K562 (cell line): Measurements from ENCODE around the gene SELENOM. TPM values are rescaled to one million over a fixed set of nuclear protein-coding genes. Genes with fewer than 3 reads are reported as not detected.

Source experiments
- ATAC-seq: fragments of 200-7000 bp; cut with Tn5 transposase; 3 replicates; pipeline ENCODE4 v1.9.1; 2020; ENCODE audit warnings: moderate library complexity
- BruUV-seq: library from RNA; stranded (reverse); fragments of 400-500 nt; replicated peaks from 2 replicates; lab custom pipeline; 2021; lab: Mats Ljungman, UMichigan
- CTCF ChIA-PET: fragments of 300-600 bp; formaldehyde crosslinking; extraction: SDS; loops from one replicate; lab custom pipeline; 2021; ENCODE audit warnings: low intra/inter-chr PET ratio; lab: Yijun Ruan, JAX
- POLR2A ChIA-PET: fragments of 300-600, 350-650 bp; sonication (Branson Sonifier 250); formaldehyde crosslinking; extraction: SDS; loops from one replicate; lab custom pipeline; 2021; ENCODE audit warnings: antibody characterized with exemption, inconsistent platforms; lab: Yijun Ruan, JAX
- DNase-seq, 4 experiments: peaks; one replicate each; pipeline versions ENCODE4 v3.0.0 to v3.0.0-alpha.2; 2011 to 2018; ENCODE audit warnings: low spot score in 3 of 4, mixed read lengths in 3 of 4; ENCODE audit errors: extremely low read depth in 1 of 4
- FAIRE-seq: peaks from 2 replicates; lab custom pipeline; 2011; peaks lifted over from hg19 to GRCh38; lab: Jason Lieb, UNC
- H2AFZ ChIP-seq: 2 replicates; pipeline ENCODE4 v1.6.0; 2011; ENCODE audit warnings: low read depth, low read length, control low read depth, inconsistent platforms
- H3K27ac ChIP-seq: fragments of 200-600 bp; 3 replicates; pipeline ENCODE4 v1.8.0; 2011; ENCODE audit warnings: low read depth, mild to moderate bottlenecking, control low read depth, inconsistent platforms, low read length, moderate library complexity, mixed read lengths; ENCODE audit errors: extremely low read depth
- H3K27me3 ChIP-seq, 2 experiments: fragments of 300-600 bp in 1 of 2; 2 replicates in 1 of 2; 3 replicates in 1 of 2; pipeline versions ENCODE4 v1.6.0 to v1.8.0; 2011; ENCODE audit warnings: inconsistent platforms in 2 of 2, low read length in 2 of 2, mild to moderate bottlenecking in 1 of 2, mixed read lengths in 1 of 2, moderate library complexity in 1 of 2; ENCODE audit not compliant: control insufficient read depth in 2 of 2, insufficient read depth in 2 of 2
- H3K36me3 ChIP-seq: fragments of 300-600 bp; 3 replicates; pipeline ENCODE4 v1.8.0; 2011; ENCODE audit warnings: mild to moderate bottlenecking, low read length, inconsistent platforms; ENCODE audit not compliant: control insufficient read depth, insufficient read depth
- H3K4me1 ChIP-seq, 2 experiments: fragments of 200-600 bp in 1 of 2; replicated peaks in 1 of 2; 2 replicates in 1 of 2; 3 replicates in 1 of 2; pipeline versions ENCODE4 v1.5.1 to v1.8.0; 2011; ENCODE audit warnings: inconsistent platforms in 2 of 2, low read length in 2 of 2, mild to moderate bottlenecking in 1 of 2, mixed read lengths in 1 of 2, moderate library complexity in 1 of 2; ENCODE audit not compliant: control insufficient read depth in 2 of 2, insufficient read depth in 2 of 2
- H3K4me2 ChIP-seq: 2 replicates; pipeline ENCODE4 v1.6.1; 2011; ENCODE audit warnings: low read length, control low read depth, inconsistent platforms, mixed read lengths; ENCODE audit not compliant: insufficient read depth
- H3K4me3 ChIP-seq: fragments of 200-600 bp; sonication (generic), shearing (Covaris generic); 2 replicates; pipeline ENCODE4 v1.5.1; 2016; ENCODE audit warnings: control low read depth, inconsistent platforms
- H3K79me2 ChIP-seq: fragments of 200-600 bp; 3 replicates; pipeline ENCODE4 v1.8.0; 2011; ENCODE audit warnings: low read length, inconsistent platforms; ENCODE audit not compliant: control insufficient read depth, insufficient read depth
- H3K9ac ChIP-seq, 2 experiments: 2 replicates each; pipeline versions ENCODE4 v1.6.0 to v1.6.1; 2011; ENCODE audit warnings: low read depth in 2 of 2, low read length in 2 of 2, control low read depth in 1 of 2, inconsistent platforms in 1 of 2, mild to moderate bottlenecking in 1 of 2, mixed read lengths in 1 of 2; ENCODE audit not compliant: insufficient read depth in 1 of 2
- H3K9me1 ChIP-seq: one replicate; pipeline ENCODE4 v1.6.0; 2011; ENCODE audit warnings: inconsistent platforms, mild to moderate bottlenecking, low read length, moderate library complexity; ENCODE audit not compliant: control insufficient read depth, insufficient read depth
- H3K9me3 ChIP-seq: replicated peaks from 2 replicates; pipeline ENCODE4 v1.5.1; 2011; ENCODE audit warnings: low read depth, low read length, inconsistent platforms; ENCODE audit not compliant: control insufficient read depth, insufficient read depth
- H4K20me1 ChIP-seq: replicated peaks from 2 replicates; pipeline ENCODE4 v1.6.1; 2011; ENCODE audit warnings: low read length, inconsistent platforms, mixed read lengths; ENCODE audit not compliant: control insufficient read depth, insufficient read depth
- GATA2 ChIP-seq: sonication (generic); formaldehyde crosslinking; IDR thresholded peaks from 2 replicates; pipeline ENCODE4 v1.4.0; 2020; ENCODE audit warnings: mild to moderate bottlenecking, missing genetic modification reagents
- WGBS: fragments of 100-300 bp; shearing (Covaris generic); methylation state at CpG from one replicate; pipeline ENCODE4 v1.1.6; 2016; ENCODE audit warnings: low coverage, mixed read lengths; ENCODE audit not compliant: insufficient coverage; ENCODE audit errors: missing lambda C conversion rate; 5-methylcytosine and 5-hydroxymethylcytosine counted together
- in situ Hi-C: fragments of 300-500 bp; cut with MboI; formaldehyde crosslinking; loops from 4 replicates; pipeline ENCODE4 v1.15.0; 2018; ENCODE audit warnings: inconsistent platforms, mixed read lengths
- intact Hi-C: fragments of 100-400 bp; cut with micrococcal nuclease; formaldehyde crosslinking; loops from 2 replicates; pipeline ENCODE4 v1.14.2; 2022
- polyA plus RNA-seq, 8 experiments: library from polyadenylated mRNA; depleted of rRNA in 4 of 8; stranded (reverse) in 5 of 8; unstranded in 3 of 8; fragments of >200 nt; fragmentation: Nextera tagmentation in 2 of 8; fragmentation: Illumina TruSeq in 1 of 8; extraction: Ambion mirVana in 2 of 8; extraction: Trizol in 1 of 8; gene quantifications; 2 replicates each; pipeline versions ENCODE4 v1.2.1 to v1.2.3, GENCODE V29; 2011 to 2014; ENCODE audit warnings: inconsistent platforms in 1 of 8, missing spikeins in 1 of 8
- total RNA-seq, 7 experiments: library from RNA; depleted of rRNA in 6 of 7; stranded (reverse); fragments of >200 nt in 6 of 7; fragmentation: Illumina TruSeq in 2 of 7; extraction: Trizol in 2 of 7; gene quantifications; 2 replicates each; pipeline versions ENCODE4 v1.2.1 to v1.2.3, GENCODE V29; 2011 to 2021; ENCODE audit warnings: low replicate concordance in 1 of 7
- TF ChIP-seq, protein P1 (sequence below), 3 experiments: IDR thresholded peaks in 2 of 3; conservative IDR thresholded peaks in 1 of 3; 2 replicates each; pipeline ENCODE4 v1.5.1; 2011 to 2012; ENCODE audit warnings: low read length in 3 of 3, mild to moderate bottlenecking in 3 of 3, control low read depth in 2 of 3, improper control_type of control experiment in 1 of 3, inconsistent platforms in 1 of 3, low read depth in 1 of 3, mixed read lengths in 1 of 3, moderate library complexity in 1 of 3; ENCODE audit not compliant: insufficient read depth in 2 of 3

Gene SELENOM
- total and polyA plus RNA-seq, 9 of the 15 experiments (the other 6 are each of a cell fraction or from before 2014, with no cell fraction given): 1.2 to 10.6 (median 3.7) TPM

DNA sequence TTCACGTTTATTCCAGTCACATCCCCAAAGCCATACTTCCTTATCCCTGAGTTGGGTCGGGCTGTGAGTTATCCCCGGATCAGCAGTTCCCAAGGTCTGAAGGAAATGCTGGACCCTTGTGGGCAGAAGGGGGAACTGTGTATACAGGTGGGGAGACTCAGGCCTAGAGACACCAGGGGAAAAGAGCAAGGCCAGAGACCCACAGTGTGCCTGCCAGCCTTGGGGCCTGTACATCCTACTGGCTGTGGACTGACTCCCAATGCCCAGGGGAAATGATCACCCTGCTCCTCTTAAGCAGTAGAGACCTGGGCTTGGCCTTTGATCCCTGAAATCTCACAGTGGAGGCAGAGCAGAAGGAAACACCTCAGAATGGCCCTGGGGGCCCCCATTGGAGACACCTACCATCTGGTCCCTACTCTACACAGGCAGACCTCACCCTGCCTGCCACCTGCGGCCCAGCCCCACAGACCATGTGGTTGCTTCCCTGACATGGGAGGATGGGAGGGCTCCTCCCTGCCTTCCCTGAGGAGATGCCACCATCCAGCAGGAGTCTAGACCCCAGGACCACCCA lies 1.3 kb downstream of the SELENOM start:
- H3K9ac ChIP-seq: no peak overlapping the region
- TF ChIP-seq GATA2 (CRISPR knock-in tag): no peak
- TF ChIP-seq, protein P1, sequence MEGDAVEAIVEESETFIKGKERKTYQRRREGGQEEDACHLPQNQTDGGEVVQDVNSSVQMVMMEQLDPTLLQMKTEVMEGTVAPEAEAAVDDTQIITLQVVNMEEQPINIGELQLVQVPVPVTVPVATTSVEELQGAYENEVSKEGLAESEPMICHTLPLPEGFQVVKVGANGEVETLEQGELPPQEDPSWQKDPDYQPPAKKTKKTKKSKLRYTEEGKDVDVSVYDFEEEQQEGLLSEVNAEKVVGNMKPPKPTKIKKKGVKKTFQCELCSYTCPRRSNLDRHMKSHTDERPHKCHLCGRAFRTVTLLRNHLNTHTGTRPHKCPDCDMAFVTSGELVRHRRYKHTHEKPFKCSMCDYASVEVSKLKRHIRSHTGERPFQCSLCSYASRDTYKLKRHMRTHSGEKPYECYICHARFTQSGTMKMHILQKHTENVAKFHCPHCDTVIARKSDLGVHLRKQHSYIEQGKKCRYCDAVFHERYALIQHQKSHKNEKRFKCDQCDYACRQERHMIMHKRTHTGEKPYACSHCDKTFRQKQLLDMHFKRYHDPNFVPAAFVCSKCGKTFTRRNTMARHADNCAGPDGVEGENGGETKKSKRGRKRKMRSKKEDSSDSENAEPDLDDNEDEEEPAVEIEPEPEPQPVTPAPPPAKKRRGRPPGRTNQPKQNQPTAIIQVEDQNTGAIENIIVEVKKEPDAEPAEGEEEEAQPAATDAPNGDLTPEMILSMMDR (IDR thresholded peaks at IDR 0.05 in 2 of 3, conservative IDR thresholded peaks at IDR 0.05 in 1 of 3; ENCODE audit: insufficient read depth in 2 of 3, low read depth in 1 of 3, low read length in 3 of 3): 0 out of 6 replicates have a peak, but pooled peaks of 1 of the 3 experiments have one; percentile 1
- intact Hi-C loops (loop anchor here (2.0 kb wide), 1 partner anchor 43 kb away; no protein-coding TSS in a partner anchor), in situ Hi-C loops (no loop called here)
- WGBS: 55% methylated on average over 4 of the region's 4 CpGs
- DNase-seq: no peak
- ChIA-PET CTCF (no interaction called here), POLR2A (interaction anchor here (0.7 to 4.4 kb wide), 2 partner anchors 22 to 24 kb away, joined by 5 to 18 read pairs; no protein-coding TSS in a partner anchor)
- H3K27ac ChIP-seq: no peak overlapping the region
- no peak for FAIRE-seq
- BruUV-seq: TSS peak; percentile 63
- H3K9me3 ChIP-seq: no peaks in the 10 kb centered on the region
- no peaks in the 10 kb centered on the region for H3K9me1 ChIP-seq
- no peak for ATAC-seq
- H3K4me1 ChIP-seq: peaks cover 8 to 17% of the 10 kb centered on the region in 2 experiments; a peak in 4 of 5 replicates
- H3K27me3 ChIP-seq: no peaks in the 10 kb centered on the region
- no peaks in the 10 kb centered on the region for H3K79me2 ChIP-seq
- no peaks in the 10 kb centered on the region for H4K20me1 ChIP-seq
- H3K36me3 ChIP-seq: peaks cover under 1% of the 10 kb centered on the region; the same call in 1 of the 3 replicates
- no peak overlapping the region for H3K4me2 ChIP-seq
- H2AFZ ChIP-seq: no peak overlapping the region
- H3K4me3 ChIP-seq: no peak overlapping the region
